ELF-1 (cell line): ENCODE results near the gene KIF22.

Experiments
- DNase-seq: peaks from one replicate; pipeline ENCODE4 v3.0.0-alpha.2; 2016; ENCODE audit warnings: low read depth, low spot score

Gene KIF22

GRCh38 chr16:29839822-29840221, 49.3 kb downstream of the KIF22 start:
- no peak for DNase-seq

GRCh38 chr16:29840240-29840639, 49.7 kb downstream of the KIF22 start:
- DNase-seq: no peak

DNA sequence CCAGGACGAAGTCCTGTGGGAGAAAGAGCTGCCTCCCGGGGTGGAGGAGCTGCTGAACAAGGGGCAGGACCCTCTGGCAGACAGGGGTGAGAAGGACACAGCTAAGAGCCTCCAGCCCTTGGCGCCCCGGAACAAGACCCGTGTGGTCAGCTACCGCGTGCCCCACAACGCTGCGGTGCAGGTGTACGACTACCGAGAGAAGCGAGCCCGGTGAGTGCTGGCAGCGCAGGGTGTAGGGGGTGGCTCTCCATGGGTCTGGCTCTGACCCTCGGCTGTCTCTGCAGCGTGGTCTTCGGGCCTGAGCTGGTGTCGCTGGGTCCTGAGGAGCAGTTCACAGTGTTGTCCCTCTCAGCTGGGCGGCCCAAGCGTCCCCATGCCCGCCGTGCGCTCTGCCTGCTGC, 51.1 kb downstream of the KIF22 start:
- DNase-seq: no peak

DNA sequence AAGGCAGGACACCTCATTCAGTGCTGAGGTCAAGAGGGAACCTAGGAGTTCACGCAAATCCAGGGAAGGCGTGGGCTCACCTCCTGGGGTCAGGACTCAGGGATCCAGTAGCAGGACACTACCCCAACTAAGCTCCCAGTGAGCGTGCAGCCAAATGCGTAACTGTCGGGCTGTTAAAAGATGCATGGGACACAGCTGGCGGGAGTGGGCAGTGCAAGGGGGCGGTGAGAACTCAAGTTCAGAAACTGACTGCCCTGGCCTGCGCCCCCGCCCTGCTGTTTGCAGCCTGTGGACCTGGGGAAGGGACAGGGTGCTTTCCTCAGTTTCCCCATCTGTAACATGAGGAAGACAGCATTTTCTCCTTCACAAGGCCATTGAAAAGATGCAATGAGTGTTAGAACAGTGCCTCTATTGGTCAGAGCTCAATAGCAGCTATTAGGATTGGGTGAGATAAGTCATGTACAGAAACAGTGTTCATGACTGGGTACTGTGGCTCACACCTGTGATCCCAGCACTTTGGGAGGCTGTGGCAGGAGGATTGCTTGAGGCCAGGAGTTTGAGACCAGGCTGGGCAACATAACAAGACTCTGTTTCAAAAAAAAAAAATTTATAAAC, 52.3 kb downstream of the KIF22 start:
- DNase-seq: no peak

DNA sequence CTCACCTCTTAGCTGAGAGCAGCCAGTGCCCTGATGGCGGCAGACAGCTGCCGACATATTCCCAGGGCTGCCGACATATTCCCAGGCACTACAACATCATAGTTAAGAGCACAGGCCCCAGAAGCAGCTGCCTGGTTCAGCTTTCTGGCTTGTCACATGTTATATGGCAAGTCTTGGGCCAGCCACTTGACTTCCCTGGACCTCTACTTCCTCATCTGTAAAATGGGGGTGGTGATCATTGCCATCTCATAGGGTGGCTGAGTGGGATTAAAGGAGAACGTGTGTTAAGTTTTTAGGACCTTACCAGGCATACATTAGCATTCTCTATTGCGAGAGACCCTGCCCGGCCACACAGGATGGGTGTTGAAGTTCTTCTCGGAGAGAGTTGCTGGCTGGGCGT, 53.4 kb downstream of the KIF22 start:
- no peak for DNase-seq

GRCh38 chr16:29844575-29845331, 54.2 kb downstream of the KIF22 start:
- no peak for DNase-seq

DNA sequence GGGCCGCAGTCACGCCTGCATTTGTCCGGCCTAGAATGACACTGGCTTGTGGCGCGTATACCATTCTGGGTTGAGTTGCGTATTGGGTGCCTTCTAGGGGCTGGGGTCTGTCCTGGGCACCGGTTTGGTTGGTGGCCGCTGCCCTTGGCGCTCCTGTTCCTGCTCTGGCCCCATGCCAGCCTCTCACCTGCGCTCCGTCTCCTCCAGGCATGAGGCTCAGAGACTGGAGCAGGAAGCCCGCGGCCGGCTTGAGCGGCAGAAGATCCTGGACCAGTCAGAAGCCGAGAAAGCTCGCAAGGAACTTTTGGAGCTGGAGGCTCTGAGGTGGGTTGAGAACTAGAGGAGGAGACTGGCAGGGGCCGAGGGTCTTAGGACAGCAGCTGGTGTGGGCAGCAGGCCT, 55.1 kb downstream of the KIF22 start:
- no peak for DNase-seq

GRCh38 chr16:29848420-29849297, 58.1 kb downstream of the KIF22 start:
- peak; percentile 70 for DNase-seq

DNA sequence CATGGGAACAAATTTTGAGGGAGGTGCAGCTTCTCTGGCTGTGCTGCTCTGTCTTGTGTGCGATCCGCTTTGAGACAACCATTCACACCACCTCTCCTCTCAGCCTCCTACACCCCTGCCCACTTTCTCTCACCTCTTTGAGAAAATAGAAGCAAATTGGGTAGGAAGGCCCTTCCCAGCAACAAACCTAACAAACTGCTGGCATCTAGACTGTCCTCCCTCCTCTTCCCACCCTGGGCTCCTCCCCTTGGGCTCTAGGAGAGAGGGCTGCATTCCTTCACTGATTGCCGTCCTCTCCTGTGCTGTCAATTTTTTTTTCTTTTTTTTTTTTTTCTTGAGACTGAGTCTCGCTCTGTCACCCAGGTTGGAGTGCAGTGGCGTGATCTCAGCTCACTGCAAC, 59.0 kb downstream of the KIF22 start:
- DNase-seq: peak; percentile 73

GRCh38 chr16:29850998-29851397, 60.4 kb downstream of the KIF22 start:
- no peak for DNase-seq

DNA sequence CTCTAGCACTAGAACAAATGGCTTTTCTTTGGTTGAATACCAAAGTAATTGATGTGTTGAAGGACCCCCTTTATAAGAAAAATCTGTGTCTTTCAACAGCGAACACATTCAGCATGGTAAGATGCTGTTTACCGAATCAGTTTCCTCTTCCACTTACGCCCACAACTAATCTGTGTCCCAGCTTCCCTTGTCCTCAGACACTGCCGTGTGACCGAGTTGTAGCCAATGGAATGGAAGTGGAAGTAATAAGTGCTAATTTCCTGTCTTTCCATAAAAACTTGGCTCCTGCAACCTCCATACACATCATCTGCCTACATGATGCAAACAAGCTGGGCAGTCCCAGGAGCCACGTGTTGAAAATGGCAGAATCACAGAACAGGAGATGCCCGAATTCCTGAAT, 62.1 kb downstream of the KIF22 start:
- no peak for DNase-seq

- no peak for DNase-seq
Measured at GRCh38 chr16:29854520-29855100, 64.1 kb downstream of the KIF22 start.
